AG20443 (cell line): ENCODE results near the gene ULK4.
"Not testable (repeated sequence)": the region's sequence is repeated elsewhere in the genome, so short reads cannot be mapped to it uniquely, and the experiment has no call there.

Experiments
- DNase-seq: peaks from one replicate; pipeline ENCODE4 v3.0.0; 2012; ENCODE audit warnings: low spot score, mixed read lengths

ULK4 gene

DNA sequence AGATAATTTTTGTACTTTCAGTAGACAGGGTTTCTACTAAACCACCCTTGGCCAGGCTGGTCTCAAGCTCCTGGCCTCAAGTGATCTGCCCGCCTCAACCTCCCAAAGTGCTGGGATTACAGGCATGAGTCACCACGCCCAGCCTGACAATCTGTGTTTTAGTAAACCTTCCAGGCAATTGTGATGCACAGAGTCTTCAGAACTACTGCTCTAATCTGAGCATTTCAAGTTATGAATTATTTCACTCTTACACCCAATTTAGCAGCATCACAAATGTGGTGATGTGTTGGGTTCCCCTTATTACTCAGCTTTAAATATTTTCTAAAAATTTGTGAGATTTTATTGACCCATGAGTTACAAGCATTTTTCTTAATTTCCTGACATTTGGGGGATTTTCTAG, 94.4 kb downstream of the ULK4 start:
- no peak for DNase-seq

DNA sequence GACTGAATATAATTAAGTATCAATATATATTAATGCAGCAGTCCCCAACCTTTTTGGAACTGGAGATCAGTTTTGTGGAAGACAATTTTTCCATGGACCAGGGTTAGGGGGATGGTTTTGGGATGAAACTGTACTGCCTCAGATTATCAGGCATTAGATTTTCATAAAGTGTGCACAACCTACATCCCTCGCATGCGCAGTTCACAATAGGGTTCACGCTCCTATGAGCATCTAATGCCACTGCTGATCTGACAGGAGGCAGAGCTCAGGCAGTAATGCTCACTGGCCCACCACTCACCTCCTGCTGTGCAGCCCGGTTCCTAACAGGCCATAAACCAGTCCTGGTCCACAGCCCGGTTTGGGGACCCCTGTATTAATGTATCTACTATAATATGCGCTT, 95.6 kb downstream of the ULK4 start:
- no peak for DNase-seq

DNA sequence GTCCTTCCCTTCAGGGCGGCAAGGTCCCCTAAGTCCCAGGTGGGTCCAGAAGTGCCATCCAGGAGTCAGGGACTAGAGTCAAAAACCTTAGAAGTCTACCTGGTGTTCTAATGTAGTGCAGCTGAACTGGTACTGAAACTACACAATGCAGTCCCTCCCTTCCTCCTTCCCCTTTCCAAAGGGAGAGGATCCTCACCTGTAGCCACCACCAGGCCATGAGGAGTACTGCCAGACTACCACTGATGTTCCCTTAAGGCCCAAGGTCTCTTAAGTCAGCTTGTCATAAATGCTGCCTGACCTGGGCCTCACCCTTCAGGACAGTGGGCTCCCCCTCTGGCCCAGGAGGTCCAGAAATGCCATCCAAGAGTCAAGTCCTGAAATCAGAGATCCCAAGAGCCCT, 98.9 kb downstream of the ULK4 start:
- no peak for DNase-seq

DNA sequence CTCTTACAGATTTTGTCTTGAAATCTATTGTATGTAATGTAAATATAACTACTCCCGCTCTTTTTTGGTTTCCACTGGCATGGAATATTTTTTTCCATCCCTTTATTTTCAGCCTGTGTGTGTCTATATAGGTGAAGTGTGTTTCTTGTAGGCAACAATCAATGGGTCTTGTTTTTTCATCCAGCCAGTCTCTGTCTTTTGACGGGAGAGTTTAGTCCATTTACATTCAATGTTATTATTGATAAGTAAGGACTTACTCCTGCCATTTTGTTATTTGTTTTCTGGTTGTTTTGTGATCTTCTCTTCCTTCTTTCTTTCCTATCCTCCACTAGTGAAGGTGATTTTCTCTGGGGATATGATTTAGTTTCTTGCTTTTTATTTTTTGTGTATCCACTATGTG, 101.4 kb downstream of the ULK4 start:
- DNase-seq = not testable (repeated sequence)

DNA sequence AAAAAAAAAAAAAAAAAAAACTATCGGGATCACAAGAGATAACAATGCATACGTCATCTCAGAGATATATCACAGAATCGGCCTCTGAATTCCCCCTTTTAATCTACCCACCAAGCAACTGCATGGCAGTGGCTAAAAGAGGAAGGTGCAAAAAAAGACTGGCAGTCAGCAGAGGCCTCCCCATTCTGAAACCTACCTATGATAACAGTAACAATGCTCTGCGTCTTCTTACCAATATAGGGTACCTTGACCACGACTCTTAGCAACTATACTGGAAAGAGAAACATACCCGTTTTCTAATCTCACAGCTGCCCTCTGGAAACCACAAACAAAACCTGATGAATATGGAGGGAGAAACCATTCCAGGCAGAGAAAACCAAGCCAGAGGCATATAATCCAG, 106.9 kb downstream of the ULK4 start:
- no peak for DNase-seq

DNA sequence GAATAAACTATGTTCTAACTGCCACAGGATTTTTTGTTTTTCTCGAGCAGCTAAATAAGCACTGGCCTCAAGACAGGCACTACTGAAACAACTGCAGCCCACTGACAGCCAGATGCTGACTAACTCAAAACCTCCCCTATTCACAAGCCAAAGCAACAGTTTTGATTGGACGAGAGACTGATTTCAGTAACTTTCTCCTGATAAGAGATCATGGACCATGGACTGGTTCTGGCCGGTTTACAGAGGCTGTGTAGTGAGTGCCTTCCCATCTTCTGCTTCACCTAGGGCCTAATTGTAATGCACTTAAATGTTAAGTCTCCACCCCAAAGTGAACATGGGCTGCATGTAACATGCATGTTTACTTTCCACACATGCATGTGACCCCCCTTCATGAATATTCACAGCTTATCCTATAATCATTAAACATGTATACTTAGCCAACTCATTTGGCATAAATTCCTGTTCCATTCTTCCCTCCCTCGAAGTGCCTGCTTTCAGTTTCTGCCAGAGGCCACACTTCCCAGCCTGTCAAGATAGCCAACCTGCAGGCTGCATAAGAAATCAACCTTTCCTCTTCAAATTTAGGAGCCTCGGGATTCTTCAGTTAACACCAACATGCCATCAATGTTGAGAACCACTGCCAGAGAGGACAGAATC, 108.2 kb downstream of the ULK4 start:
- DNase-seq = no peak

DNA sequence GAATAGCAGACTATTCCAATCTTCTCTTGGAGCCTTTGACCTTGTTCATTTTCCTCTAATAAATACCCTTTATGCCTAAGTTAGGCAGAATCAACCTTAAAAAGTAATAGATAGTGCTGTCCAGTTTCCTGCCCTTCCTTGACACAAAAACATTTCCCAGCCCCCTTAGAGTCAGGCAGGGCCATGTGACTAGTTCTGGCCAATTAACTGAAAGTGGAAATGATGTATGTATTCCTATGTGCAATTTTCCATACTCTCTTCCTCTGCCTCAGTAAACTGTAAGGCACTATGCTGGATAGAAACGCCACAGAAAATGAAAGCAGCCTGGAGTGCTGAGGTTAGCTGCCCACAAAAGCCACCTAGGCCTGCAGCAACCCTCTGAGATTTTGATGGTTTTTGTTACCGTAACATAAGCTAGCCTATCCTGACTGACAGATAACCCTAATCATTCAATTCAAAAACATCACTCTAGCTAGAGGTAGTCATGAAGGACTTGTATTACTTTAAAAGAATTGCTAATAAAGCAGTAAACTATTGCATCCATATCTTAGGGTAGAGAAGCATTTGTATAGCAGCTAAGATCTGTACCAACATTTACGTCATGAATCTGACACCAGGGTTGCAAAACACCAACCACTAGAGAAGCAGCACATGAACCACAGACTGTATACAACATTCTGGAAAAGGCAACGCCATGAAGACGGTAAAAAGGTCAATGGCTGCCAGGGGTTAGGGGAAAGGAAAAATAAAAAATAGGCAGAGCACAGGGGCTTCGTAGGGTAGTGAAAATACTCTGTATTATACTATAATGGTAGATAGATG, 112.9 kb downstream of the ULK4 start:
- no peak for DNase-seq

DNA sequence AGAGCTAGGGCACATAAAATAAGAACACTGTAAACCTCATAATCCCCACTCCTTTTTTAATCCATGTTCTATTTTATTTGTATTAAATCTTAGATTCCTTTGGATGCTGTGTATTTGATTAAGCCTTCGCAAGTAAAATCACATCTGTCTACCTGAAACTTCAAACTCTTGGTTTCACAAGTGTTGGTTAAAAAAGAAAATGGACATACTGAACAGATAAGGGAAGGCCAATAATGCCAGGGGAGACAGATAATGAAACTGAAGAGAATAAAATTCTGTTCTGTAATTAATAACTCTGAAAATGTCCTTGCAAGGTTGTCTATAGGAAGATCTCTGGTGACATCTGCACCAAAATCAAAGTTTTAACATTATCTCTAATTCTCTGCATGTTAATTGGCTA, 114.2 kb downstream of the ULK4 start:
- no peak for DNase-seq

DNA sequence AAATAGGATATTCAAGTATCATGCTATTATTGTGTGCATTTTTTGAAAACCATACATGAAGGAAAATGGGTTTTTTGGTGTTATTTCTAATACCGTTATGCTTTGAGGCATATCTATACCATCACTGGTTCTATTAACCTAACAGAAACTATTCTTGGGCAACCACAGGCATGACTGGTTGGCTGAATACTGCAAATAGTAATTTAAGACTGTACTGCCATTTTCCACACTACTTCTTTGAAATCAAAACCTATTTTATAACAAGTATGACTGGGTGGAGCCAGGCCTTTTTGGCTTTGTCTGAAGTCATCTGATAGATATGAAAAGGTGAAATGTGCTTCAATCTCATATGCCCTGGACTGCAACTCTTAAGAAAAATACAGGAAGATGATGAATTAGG, 115.1 kb downstream of the ULK4 start:
- DNase-seq = no peak

DNA sequence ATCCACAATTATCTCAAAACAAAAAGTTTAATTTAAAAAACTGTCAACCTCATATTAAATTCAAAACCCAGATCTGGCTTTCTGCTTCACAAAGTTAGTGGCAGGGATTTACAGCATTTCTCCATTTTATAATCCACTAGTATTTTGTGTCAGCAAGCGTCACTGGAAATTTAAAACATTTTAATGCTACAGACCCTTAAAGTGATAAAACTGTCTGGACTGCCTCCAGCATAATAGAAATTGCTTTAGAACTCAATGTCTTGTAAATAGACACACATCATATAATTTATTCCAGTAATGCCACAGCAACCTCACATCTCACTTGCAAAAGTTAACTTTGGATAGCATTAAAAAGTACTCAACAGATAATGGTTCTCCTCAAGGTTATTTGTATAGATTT, 116.1 kb downstream of the ULK4 start:
- no peak for DNase-seq

DNA sequence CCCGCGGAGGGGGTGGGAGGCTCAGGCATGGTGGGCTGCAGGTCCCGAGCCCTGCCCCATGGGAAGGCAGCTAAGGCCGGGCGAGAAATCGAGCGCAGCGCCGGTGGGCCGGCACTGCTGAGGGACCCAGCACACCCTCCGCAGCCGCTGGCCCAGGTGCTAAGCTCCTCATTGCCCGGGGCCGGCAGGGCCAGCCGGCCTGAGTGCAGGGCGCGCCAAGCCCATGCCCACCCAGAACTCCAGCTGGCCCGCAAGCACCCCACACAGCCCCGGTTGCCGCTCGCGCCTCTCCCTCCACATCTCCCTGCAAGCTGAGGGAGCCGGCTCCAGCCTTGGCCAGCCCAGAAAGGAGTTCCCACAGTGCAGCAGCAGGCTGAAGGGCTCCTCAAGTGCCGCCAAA, 117.6 kb downstream of the ULK4 start:
- not testable (repeated sequence) for DNase-seq

DNA sequence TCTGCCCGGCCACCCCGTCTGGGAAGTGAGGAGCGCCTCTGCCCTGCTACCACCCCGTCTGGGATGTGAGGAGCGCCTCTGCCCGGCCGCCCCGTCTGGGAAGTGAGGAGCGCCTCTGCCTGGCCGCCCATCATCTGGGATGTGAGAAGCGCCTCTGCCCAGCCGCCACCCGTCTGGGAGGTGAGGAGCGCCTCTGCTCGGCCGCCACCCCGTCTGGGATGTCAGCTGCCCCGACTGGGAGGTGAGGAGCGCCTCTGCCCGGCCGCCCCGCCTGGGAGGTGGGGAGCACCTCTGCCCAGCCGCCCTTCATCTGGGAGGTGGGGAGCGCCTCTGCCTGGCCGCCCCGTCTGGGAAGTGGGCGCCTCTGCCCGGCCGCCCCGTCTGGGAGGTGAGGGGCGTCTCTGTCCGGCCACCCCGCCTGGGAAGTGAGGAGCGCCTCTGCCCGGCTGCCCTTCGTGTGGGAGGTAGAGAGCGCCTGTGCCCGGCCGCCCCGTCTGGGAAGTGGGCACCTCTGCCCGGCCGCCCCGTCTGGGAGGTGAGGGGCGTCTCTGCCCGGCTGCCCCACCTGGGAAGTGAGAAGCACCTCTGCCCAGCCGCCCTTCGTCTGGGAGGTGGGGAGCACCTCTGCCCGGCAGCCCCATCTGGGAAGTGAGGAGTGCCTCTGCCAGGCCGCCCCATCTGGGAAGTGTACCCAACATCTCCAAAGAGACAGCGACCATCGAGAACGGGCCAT, 120.8 kb downstream of the ULK4 start:
- not testable (repeated sequence) for DNase-seq

DNA sequence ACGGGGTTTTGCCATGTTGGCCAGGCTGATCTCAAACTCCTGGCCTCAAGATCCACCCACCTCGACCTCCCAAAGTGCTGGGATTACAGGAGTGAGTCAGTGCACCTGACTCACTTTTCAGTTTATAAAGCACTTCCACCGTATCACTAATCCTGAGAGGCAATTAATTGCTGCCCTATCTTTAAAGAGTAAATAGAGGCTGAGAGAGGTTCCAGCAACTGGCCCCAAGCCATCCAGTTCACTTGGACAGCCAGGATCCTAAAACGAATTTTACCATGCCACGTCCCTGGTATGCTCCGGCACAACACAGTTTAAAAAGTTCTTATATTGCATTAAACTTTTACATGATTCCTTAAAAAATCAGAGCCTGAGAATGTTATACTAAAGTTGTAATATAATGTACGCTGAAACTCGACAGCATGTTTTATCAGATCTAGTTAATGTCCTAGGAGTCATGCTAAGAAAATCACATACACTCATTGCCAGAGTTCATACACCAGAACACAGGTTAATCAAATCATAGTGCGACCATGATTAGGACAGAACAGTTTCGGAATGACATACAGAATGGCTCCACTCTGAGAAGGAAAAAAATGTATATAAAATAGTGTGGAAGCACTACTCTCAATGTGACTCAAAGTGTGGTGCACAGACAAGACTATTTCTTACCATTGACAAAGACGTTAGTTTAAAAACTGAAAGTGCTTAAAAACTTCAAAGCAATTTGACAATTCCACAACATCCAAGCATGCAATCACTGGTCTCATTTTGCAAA, 125.4 kb downstream of the ULK4 start:
- DNase-seq = no peak

DNA sequence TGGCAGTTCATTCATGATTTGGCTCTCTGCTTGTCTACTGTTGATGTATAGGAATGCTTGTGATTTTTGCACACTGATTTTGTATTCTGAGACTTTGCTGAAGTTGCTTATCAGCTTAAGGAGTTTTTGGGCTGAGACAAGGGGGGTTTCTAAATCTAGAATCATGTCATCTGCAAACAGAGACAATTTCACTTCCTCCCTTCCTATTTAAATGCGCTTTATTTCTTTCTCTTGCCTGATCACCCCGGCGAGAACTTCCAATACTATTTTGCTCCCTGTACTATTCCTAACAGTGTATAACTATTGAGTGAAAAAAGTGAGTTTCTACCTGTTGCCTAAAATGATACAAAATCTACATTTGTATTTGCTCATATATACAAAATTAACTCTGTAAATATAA, 128.3 kb downstream of the ULK4 start:
- DNase-seq = no peak

DNA sequence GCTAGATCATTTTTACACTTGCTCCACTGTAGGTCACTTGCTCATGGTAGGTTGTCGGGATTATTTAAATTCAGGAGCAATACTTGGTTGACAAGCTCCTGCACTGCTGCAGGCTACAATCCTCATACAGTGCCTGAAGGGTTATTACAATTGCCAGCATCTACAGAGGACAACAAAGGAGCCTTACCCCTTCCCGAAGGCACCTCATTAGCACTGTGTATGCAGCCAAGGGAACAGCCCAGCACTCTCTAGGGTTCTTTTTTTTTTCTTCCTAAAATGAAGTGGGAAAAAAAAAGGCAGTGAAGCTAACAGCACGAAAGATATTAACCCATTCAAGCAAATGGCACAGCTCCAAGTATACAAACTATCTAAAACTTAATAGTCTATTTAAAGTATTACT, 142.7 kb downstream of the ULK4 start:
- no peak for DNase-seq

DNA sequence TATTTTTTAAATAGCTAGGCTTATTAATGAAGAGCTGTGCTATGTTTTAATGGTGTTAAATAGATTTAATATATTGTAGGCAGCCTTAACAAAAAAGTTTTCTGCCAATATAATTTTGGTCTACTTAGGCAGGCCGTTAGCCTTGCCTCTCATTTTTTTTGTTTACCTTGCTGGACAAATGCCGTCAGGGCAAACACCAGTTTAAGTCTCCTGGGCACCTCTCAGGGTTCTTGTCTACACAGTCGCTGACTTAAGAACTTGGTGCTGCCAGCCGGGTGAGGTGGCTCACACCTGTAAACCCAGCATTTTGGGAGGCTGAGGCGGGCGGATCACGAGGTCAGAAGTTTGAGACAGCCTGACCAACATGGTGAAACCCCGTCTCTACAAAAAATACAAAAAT, 153.3 kb downstream of the ULK4 start:
- no peak for DNase-seq

DNA sequence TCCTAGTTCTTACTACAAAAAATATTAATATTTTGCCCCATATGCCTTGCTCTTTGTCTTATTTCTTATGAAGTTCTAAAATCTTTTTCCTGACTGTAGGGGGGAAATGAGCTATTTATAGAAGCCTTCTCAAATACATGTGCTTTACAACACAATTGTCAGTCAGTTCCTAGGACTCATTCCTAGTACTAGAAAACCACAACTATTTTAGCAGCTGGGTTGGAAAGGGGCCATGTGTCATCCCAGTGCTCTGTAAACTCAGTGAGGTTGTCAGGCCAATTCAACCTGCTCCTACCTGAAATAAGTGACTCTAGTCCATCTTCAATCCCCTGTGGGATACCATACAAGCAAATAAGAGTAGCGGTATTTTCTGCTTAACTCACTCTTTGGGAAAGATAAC, 153.8 kb downstream of the ULK4 start:
- DNase-seq = peak; percentile 42

DNA sequence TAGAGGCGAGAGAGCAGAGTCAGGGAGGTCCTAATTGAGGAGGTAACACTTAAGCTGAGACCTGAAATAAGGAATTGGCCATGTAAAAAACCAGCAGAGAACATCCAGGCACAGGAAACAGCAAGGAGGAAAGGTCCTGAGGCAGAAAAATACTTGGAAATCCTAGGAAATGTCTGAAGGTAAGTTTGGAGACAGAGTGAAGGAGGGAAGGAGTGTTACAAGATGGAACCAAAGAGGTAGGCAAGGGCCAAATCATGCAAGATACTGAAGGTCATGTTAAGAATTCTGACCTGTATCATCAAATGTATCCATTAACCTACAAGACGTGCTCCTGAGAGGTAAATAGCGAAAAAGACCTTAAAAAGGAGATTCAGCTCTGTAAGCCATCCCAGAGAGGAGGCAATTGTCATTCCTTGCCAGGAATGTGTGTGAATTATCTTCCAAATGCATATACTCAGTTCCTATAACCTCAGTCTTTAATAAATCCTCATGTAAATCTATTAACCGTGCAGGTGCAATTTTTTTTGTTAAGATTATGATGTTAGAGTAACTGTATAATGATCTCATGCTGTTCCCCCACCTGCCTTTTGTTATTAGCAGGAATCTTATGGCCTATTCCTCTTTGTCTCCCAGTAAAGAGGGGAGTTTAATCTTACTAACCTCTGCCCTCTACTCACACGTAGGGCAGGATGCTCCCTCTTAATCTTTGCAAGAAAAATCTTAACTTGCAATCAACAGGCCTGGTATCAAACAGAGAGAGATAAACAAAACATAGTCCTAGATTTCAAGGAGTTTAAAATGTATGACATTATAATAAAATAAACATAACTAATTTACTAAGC, 166.9 kb downstream of the ULK4 start:
- no peak for DNase-seq

DNA sequence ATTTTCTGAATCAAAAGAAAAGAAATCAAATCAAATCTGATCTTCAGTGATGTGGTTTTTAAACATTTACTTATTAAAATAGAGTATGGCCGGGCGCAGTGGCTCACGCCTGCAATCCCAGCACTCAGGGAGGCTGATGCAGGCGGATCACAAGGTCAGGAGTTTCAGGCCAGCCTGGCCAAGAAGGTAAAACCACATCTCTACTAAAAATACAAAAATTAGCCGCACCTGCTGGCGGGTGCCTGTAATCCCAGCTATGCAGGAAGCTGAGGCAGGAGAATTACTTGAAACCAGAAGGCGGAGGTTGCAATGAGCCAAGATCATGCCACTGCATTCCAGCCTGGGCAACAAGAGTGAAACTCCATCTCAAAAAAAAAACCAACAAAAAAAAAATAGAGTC, 169.1 kb downstream of the ULK4 start:
- DNase-seq = no peak

DNA sequence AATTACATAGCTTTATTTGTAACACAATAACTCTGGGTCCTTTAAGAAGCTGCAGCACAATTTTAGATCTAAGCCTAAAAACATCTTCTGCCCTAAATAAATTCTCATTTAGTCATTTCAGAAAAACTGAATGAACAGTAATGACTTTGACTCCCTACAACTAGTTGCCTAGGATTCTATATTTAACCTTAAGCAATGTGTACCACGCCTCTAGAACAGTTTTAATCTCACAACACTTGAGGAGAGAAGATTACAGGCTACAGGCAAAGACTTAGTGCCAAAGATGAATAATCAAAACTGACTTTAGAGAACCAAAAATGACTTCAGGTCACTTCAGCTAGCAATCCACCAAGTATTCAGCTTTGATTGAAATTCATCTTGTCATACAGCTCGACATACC, 192.8 kb downstream of the ULK4 start:
- no peak for DNase-seq

DNA sequence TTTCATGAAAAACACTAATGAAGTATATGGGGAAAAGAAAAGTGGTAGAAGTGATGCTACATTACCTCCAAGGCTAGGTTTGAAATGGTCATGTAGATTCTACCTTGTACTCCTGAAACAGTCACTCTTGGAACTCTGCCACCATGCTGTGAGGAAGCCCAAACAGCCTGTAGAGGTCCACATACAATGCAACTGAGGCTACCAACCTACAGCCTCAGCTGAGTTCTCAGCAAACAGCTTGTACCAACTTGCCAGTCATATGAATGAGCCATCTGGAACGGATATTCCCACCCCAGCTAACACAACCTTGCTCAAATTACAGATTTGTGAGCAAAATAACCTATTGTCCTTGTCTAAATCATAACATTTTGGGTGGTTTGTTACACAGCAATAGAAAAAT, 193.5 kb downstream of the ULK4 start:
- DNase-seq = no peak
